H1 (cell line): Measurements from ENCODE around the gene MOB2. TPM values are rescaled to one million over a fixed set of nuclear protein-coding genes. Genes with fewer than 3 reads are reported as not detected.

ENCODE experiments used
- CBX8 ChIP-seq: fragments of 300-800, 300-1000 bp; sonication (generic); IDR thresholded peaks from 2 replicates; pipeline ENCODE4 v1.7.1; 2016; ENCODE audit warnings: low read depth, low read length, borderline replicate concordance
- CTBP2 ChIP-seq: IDR thresholded peaks from 2 replicates; pipeline ENCODE4 v1.7.0; 2011; ENCODE audit warnings: borderline replicate concordance, mild to moderate bottlenecking, moderate library complexity, mixed read lengths, low read length; ENCODE audit not compliant: insufficient read depth, insufficient read length
- SP2 ChIP-seq: IDR thresholded peaks from 2 replicates; pipeline ENCODE4 v1.6.1; 2012; ENCODE audit warnings: mild to moderate bottlenecking, low read length, inconsistent platforms
- polyA plus RNA-seq, 7 experiments: library from polyadenylated mRNA; depleted of rRNA in 3 of 7; stranded (reverse) in 5 of 7; unstranded in 2 of 7; fragments of >200 nt in 5 of 7; fragments of 200-250 nt in 2 of 7; gene quantifications; 1 replicate in 5 of 7; 2 replicates in 1 of 7; 4 replicates in 1 of 7; pipeline versions ENCODE4 v1.2.1 to v1.2.3, GENCODE V29; 2011 to 2013; ENCODE audit warnings: missing spikeins in 2 of 7, mixed read lengths in 2 of 7
- total RNA-seq: library from RNA; stranded (reverse); fragmentation: NEBNext Ultra II Directional; extraction: Animal tissue kit (Norgen Biotek cat#: 25700); gene quantifications from 2 replicates; pipeline ENCODE4 v1.2.1, GENCODE V29; 2021

Gene MOB2
- total and polyA plus RNA-seq, 2 of the 8 experiments (the other 6 are each of a cell fraction or from before 2014, with no cell fraction given) = 18.6 to 28.2 TPM

DNA sequence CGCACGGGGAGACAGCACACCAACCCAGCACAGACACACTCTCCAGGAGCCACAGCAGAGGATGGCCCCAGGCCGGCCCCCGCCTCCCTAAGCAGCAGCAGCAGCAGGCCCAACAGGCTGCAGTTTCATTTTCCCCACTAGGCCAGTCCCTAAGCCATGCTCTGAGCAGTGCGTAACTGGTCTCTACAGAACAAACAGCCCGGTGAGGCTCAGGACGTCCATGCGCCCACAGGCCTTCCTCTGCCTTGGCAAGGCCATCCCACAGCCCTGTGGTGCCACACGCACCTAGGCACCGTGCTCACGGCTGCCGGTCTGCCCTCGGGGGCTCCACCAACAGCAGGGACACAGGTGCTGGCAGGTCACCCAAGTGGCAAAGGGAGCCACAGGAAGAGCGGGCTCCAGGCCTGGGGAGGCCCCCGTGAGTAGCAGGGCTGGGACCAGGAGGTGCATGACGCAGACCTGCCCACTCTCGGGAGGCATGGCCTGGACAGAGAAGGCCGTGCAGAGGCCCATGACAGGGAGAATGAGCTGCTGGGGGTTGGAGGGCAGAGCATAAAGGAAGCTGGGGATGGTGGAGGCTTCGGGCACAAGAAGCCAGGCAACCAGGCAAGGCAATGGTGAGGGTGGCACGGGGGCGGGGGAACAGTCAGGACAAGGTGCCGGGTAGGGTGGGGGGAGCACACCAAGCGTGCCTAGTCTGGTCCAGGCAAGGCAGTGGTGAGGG is 1.4 kb upstream of the MOB2 start (continued):
- no peak for TF ChIP-seq CTBP2
- TF ChIP-seq SP2 = no peak
- no peak for TF ChIP-seq CBX8
